Right lobe of liver (tissue), 4 donors: ENCODE results near the gene TSSK2.

Experiments used
- POLR2A ChIP-seq: fragments of 450-650 bp; IDR thresholded peaks from one replicate; pipeline ENCODE4 v1.6.1; 2017; ENCODE audit warnings: antibody characterized with exemption, mild to moderate bottlenecking
- TF ChIP-seq, protein P1 (sequence below), 4 donors: fragments of 200-600 bp in 3 of 4; fragments of 450-650 bp in 1 of 4; IDR thresholded peaks; one replicate each; pipeline versions ENCODE4 v1.5.1 to v1.8.0; 2016 to 2022; ENCODE audit warnings: antibody characterized with exemption in 4 of 4, mild to moderate bottlenecking in 2 of 4
- donor health status: DM: no; HTN: no; CAD: no.
- donor health status: DM: no; HTN: no; CAD: no.
- donor health status: DM: no; HTN: yes; CAD: no.

DNA sequence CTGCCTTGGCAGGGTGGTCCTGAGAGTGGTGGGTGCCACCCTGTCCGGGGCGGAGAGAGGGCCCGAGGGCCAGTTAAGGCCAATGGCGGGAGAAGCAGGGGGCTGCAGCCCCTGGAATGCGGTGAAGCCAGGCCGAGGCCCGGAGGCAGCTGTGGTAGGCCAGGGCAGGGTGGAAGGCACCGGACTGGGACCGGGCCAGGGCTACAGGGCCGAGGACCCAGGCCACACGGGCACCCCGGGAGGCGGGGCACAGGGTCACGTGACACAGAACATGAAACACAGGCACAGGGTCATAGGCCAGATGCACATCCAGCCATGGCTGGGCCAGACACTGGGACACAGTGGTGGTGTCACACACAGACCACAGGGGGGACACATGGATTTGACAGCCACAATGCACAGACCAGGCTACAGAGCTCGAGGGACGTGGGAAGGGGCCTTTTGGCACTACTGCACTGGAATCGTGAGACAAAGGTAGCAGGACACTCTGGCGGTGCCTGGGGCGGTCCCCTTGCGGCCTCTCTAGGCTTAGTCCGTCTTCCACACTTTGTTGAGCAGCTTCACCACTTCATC is 44.6 kb downstream of the TSSK2 start:
- TF ChIP-seq POLR2A: no peak
- TF ChIP-seq, protein P1, sequence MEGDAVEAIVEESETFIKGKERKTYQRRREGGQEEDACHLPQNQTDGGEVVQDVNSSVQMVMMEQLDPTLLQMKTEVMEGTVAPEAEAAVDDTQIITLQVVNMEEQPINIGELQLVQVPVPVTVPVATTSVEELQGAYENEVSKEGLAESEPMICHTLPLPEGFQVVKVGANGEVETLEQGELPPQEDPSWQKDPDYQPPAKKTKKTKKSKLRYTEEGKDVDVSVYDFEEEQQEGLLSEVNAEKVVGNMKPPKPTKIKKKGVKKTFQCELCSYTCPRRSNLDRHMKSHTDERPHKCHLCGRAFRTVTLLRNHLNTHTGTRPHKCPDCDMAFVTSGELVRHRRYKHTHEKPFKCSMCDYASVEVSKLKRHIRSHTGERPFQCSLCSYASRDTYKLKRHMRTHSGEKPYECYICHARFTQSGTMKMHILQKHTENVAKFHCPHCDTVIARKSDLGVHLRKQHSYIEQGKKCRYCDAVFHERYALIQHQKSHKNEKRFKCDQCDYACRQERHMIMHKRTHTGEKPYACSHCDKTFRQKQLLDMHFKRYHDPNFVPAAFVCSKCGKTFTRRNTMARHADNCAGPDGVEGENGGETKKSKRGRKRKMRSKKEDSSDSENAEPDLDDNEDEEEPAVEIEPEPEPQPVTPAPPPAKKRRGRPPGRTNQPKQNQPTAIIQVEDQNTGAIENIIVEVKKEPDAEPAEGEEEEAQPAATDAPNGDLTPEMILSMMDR (IDR thresholded peaks at IDR 0.05): no peak
